Measurements from ENCODE around the gene GPC5.

Gene GPC5

DNA sequence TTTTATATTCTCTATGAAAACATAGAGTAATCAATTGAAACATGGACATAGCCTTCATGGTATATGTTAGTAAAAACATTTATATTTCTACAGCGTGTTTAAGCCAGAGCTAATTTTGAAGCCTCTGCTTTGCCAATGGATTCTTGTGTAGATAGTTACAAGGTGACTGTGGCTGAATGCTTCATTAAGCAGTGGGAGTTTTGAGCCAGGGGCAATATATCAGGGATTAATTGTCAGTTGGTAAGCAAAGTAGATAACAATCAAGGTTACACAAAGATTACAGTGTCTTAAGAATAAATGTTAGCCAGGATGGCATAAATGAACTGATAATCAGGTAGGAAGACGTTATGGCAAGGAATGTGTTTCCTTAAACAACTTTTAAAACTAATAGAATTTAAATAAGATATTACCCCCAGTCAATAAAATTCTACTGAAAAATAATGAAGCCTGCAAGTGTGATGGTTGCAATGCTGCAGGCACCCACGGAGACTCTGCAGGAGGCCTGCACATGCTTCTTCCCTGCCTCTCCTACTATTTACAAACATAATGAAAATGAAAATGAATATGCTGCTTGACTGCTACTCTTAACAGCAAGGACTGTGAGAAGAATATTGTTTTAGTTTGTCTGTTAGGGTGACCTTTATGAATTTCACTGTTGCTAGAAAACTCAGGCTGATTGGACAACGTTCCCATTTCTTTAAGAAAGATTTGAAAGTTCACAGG, 588.5 kb downstream of the GPC5 start:
- Histone ChIP-seq H3K4me2 (ENCODE audit: low read length) (no peak overlapping the region), H2AFZ (ENCODE audit: low read depth, low read length) (0 out of 2 replicates have a peak overlapping the region, but pooled peaks have one; percentile 29), H4K20me1 (ENCODE audit: insufficient read depth, low read length) (no peaks in the 10 kb centered on the region), H3K27ac (ENCODE audit: low read length) (no peak overlapping the region), H3K36me3 (replicated peaks; ENCODE audit: low read depth, low read length) (no peaks in the 10 kb centered on the region), H3K79me2 (ENCODE audit: low read length) (no peaks in the 10 kb centered on the region), H3K9ac (ENCODE audit: low read length) (no peak overlapping the region), H3K4me3 (ENCODE audit: low read length) (no peak overlapping the region), H3K27me3 (ENCODE audit: low read depth, low read length) (no peaks in the 10 kb centered on the region), H3K4me1 (ENCODE audit: low read length) (no peaks in the 10 kb centered on the region), H3K9me3 (ENCODE audit: insufficient read depth, low read length) (no peaks in the 10 kb centered on the region)
- TF ChIP-seq, protein P1, sequence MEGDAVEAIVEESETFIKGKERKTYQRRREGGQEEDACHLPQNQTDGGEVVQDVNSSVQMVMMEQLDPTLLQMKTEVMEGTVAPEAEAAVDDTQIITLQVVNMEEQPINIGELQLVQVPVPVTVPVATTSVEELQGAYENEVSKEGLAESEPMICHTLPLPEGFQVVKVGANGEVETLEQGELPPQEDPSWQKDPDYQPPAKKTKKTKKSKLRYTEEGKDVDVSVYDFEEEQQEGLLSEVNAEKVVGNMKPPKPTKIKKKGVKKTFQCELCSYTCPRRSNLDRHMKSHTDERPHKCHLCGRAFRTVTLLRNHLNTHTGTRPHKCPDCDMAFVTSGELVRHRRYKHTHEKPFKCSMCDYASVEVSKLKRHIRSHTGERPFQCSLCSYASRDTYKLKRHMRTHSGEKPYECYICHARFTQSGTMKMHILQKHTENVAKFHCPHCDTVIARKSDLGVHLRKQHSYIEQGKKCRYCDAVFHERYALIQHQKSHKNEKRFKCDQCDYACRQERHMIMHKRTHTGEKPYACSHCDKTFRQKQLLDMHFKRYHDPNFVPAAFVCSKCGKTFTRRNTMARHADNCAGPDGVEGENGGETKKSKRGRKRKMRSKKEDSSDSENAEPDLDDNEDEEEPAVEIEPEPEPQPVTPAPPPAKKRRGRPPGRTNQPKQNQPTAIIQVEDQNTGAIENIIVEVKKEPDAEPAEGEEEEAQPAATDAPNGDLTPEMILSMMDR (IDR thresholded peaks at IDR 0.05; ENCODE audit: low read depth, low read length), result no peak
- no peak for TF ChIP-seq EZH2phosphoT487 (IDR thresholded peaks at IDR 0.05; ENCODE audit: low read depth)

- Histone ChIP-seq H4K20me1 (ENCODE audit: insufficient read depth, low read length) (no peaks in the 10 kb centered on the region), H3K27ac (ENCODE audit: low read length) (no peak overlapping the region), H3K4me2 (ENCODE audit: low read length) (no peak overlapping the region), H3K9me3 (ENCODE audit: insufficient read depth, low read length) (no peaks in the 10 kb centered on the region), H2AFZ (ENCODE audit: low read depth, low read length) (no peak overlapping the region), H3K4me1 (ENCODE audit: low read length) (no peaks in the 10 kb centered on the region), H3K27me3 (ENCODE audit: low read depth, low read length) (no peaks in the 10 kb centered on the region), H3K36me3 (replicated peaks; ENCODE audit: low read depth, low read length) (no peaks in the 10 kb centered on the region), H3K9ac (ENCODE audit: low read length) (no peak overlapping the region), H3K4me3 (ENCODE audit: low read length) (no peak overlapping the region), H3K79me2 (ENCODE audit: low read length) (no peaks in the 10 kb centered on the region)
- TF ChIP-seq EZH2phosphoT487 (IDR thresholded peaks at IDR 0.05; ENCODE audit: low read depth), result no peak
- TF ChIP-seq, protein P1 (IDR thresholded peaks at IDR 0.05; ENCODE audit: low read depth, low read length), result no peak
Measured at GRCh38 chr13:91988331-91988730, 589.9 kb downstream of the GPC5 start.

DNA sequence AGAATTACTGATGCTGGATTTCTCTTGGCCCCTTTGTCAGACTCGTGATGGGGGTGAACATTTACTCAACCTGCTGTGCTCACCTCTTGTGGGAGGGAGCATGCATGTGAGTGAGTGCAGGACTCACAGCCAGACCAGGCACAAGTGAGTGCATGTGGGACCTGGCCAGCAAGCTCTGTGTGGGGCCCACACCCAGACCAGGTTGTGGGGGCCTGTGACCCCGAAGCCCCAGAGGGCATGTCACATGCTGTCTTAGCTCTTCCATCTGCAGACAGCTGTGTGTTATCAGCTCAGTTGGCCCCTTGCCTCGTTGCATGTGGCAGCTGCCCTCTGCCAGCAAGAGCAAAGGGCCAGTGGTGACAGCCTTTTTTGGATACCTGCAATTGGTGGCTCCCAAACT, 614.4 kb downstream of the GPC5 start:
- Histone ChIP-seq H3K4me3 (ENCODE audit: low read length) (no peak overlapping the region), H3K27me3 (ENCODE audit: low read depth, low read length) (no peaks in the 10 kb centered on the region), H3K4me2 (ENCODE audit: low read length) (no peak overlapping the region), H3K27ac (ENCODE audit: low read length) (no peak overlapping the region), H2AFZ (ENCODE audit: low read depth, low read length) (no peak overlapping the region), H3K9ac (ENCODE audit: low read length) (no peak overlapping the region), H4K20me1 (ENCODE audit: insufficient read depth, low read length) (no peaks in the 10 kb centered on the region), H3K4me1 (ENCODE audit: low read length) (no peaks in the 10 kb centered on the region), H3K36me3 (replicated peaks; ENCODE audit: low read depth, low read length) (no peaks in the 10 kb centered on the region), H3K9me3 (ENCODE audit: insufficient read depth, low read length) (no peaks in the 10 kb centered on the region), H3K79me2 (ENCODE audit: low read length) (no peaks in the 10 kb centered on the region)
- TF ChIP-seq, protein P1 (IDR thresholded peaks at IDR 0.05; ENCODE audit: low read depth, low read length), result no peak
- TF ChIP-seq EZH2phosphoT487 (IDR thresholded peaks at IDR 0.05; ENCODE audit: low read depth), result no peak

DNA sequence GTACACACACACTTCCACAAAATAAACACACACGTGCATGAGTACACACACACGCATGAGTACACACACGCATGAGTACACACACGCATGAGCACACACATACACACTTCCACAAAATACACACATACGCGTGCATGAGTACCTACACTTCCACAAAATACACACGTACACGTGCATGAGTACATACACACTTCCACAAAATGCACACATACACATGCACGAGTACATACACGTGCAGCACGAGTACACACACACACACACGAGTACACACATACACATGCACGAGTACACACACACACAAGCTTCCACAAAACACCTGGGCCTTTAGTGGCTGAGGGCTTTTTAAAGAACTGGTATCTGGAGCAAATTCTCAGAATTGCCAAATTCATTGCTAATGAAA, 619.3 kb downstream of the GPC5 start:
- no peak overlapping the region for H3K4me3 ChIP-seq (ENCODE audit: low read length)
- H3K4me2 ChIP-seq (ENCODE audit: low read length), result no peak overlapping the region
- TF ChIP-seq, protein P1 (IDR thresholded peaks at IDR 0.05; ENCODE audit: low read depth, low read length), result no peak
- TF ChIP-seq EZH2phosphoT487 (IDR thresholded peaks at IDR 0.05; ENCODE audit: low read depth), result no peak
- no peaks in the 10 kb centered on the region for H3K27me3 ChIP-seq (ENCODE audit: low read depth, low read length)
- no peak overlapping the region for H3K9ac ChIP-seq (ENCODE audit: low read length)
- H4K20me1 ChIP-seq (ENCODE audit: insufficient read depth, low read length), result no peaks in the 10 kb centered on the region
- no peak overlapping the region for H3K27ac ChIP-seq (ENCODE audit: low read length)
- H3K79me2 ChIP-seq (ENCODE audit: low read length), result no peaks in the 10 kb centered on the region
- no peaks in the 10 kb centered on the region for H3K9me3 ChIP-seq (ENCODE audit: insufficient read depth, low read length)
- H3K4me1 ChIP-seq (ENCODE audit: low read length), result no peaks in the 10 kb centered on the region
- no peaks in the 10 kb centered on the region for H3K36me3 ChIP-seq (replicated peaks; ENCODE audit: low read depth, low read length)
- H2AFZ ChIP-seq (ENCODE audit: low read depth, low read length), result no peak overlapping the region

Measured in OCI-LY3 (cell line).